HEK293 (cell line): ENCODE measurements around the gene OGFOD2.

Experiments used
- CTCF ChIA-PET: fragments of 350-600 bp; formaldehyde crosslinking; extraction: SDS; loops from one replicate; lab custom pipeline; 2021; ENCODE audit warnings: antibody characterized with exemption; lab: Yijun Ruan, JAX
- POLR2A ChIA-PET: fragments of 300-600 bp; formaldehyde crosslinking; extraction: SDS; loops from one replicate; lab custom pipeline; 2020; ENCODE audit warnings: antibody characterized with exemption, inconsistent platforms; lab: Yijun Ruan, JAX
- H3K27ac ChIP-seq: fragments of 200-500 bp; sonication (Bioruptor generic); 2 replicates; pipeline ENCODE4 v1.5.1; 2014; ENCODE audit warnings: low read depth, low read length, control low read depth, inconsistent platforms; ENCODE audit errors: extremely low read depth
- H3K36me3 ChIP-seq, 2 experiments: fragments of 200-500 bp in 1 of 2; sonication (Bioruptor generic) in 1 of 2; 1 replicate in 1 of 2; 2 replicates in 1 of 2; pipeline ENCODE4 v1.5.1; 2014 to 2017; ENCODE audit warnings: inconsistent platforms in 2 of 2, low read length in 2 of 2; ENCODE audit not compliant: control insufficient read depth in 2 of 2, insufficient read depth in 1 of 2
- H3K4me1 ChIP-seq: fragments of 200-500 bp; sonication (Bioruptor generic); 2 replicates; pipeline ENCODE4 v1.5.1; 2014; ENCODE audit warnings: mild to moderate bottlenecking, low read length, inconsistent platforms; ENCODE audit not compliant: control insufficient read depth, insufficient read depth
- H3K4me3 ChIP-seq: 2 replicates; pipeline ENCODE4 v1.5.1; 2011; ENCODE audit warnings: low read depth, mild to moderate bottlenecking, control low read depth, low read length, moderate library complexity
- H3K9me3 ChIP-seq: fragments of 200-500 bp; sonication (Bioruptor generic); 2 replicates; pipeline ENCODE4 v1.5.1; 2014; ENCODE audit warnings: low read depth, low read length, inconsistent platforms; ENCODE audit not compliant: control insufficient read depth, insufficient read depth
- EGR2 ChIP-seq: fragments of 450-650 bp; formaldehyde crosslinking; IDR thresholded peaks from 2 replicates; pipeline ENCODE4 v1.5.1; 2016; ENCODE audit warnings: low read depth, missing biosample characterization, missing genetic modification characterization
- FEZF1 ChIP-seq: fragments of 450-650 bp; formaldehyde crosslinking; IDR thresholded peaks from 2 replicates; pipeline ENCODE4 v1.5.1; 2016; ENCODE audit warnings: missing biosample characterization, missing genetic modification characterization
- GLIS1 ChIP-seq: fragments of 450-650 bp; formaldehyde crosslinking; IDR thresholded peaks from 2 replicates; pipeline ENCODE4 v1.5.1; 2016; ENCODE audit warnings: missing biosample characterization, missing genetic modification characterization
- ZBTB11 ChIP-seq: fragments of 450-650 bp; formaldehyde crosslinking; conservative IDR thresholded peaks from 2 replicates; pipeline ENCODE4 v1.5.1; 2016; ENCODE audit warnings: low read depth, missing biosample characterization, missing genetic modification characterization
- ZBTB17 ChIP-seq: fragments of 450-650 bp; formaldehyde crosslinking; IDR thresholded peaks from 2 replicates; pipeline ENCODE4 v1.5.1; 2016; ENCODE audit warnings: missing biosample characterization, missing genetic modification characterization
- ZIC2 ChIP-seq: fragments of 450-650 bp; formaldehyde crosslinking; IDR thresholded peaks from 2 replicates; pipeline ENCODE4 v1.5.1; 2016; ENCODE audit warnings: missing biosample characterization, missing genetic modification characterization
- ZNF121 ChIP-seq: fragments of 450-650 bp; formaldehyde crosslinking; IDR thresholded peaks from 2 replicates; pipeline ENCODE4 v1.5.1; 2016; ENCODE audit warnings: missing biosample characterization, missing genetic modification characterization
- ZNF169 ChIP-seq: fragments of 450-650 bp; formaldehyde crosslinking; IDR thresholded peaks from 2 replicates; pipeline ENCODE4 v1.5.1; 2016; ENCODE audit warnings: missing biosample characterization, missing genetic modification characterization
- ZNF184 ChIP-seq: fragments of 450-650 bp; IDR thresholded peaks from 2 replicates; pipeline ENCODE4 v1.5.1; 2018; ENCODE audit warnings: missing biosample characterization, mild to moderate bottlenecking, missing genetic modification characterization
- ZNF302 ChIP-seq: fragments of 450-650 bp; formaldehyde crosslinking; IDR thresholded peaks from 2 replicates; pipeline ENCODE4 v1.5.1; 2016; ENCODE audit warnings: missing biosample characterization, missing genetic modification characterization, low read depth
- ZNF341 ChIP-seq: fragments of 450-650 bp; formaldehyde crosslinking; IDR thresholded peaks from 2 replicates; pipeline ENCODE4; 2016; ENCODE audit warnings: low read depth, missing biosample characterization, missing genetic modification characterization
- ZNF501 ChIP-seq: fragments of 450-650 bp; formaldehyde crosslinking; IDR thresholded peaks from 2 replicates; pipeline ENCODE4 v1.5.1; 2016; ENCODE audit warnings: missing biosample characterization, missing genetic modification characterization
- ZNF600 ChIP-seq: fragments of 450-650 bp; formaldehyde crosslinking; IDR thresholded peaks from 2 replicates; pipeline ENCODE4 v1.5.1; 2016; ENCODE audit warnings: missing biosample characterization, missing genetic modification characterization
- ZNF677 ChIP-seq: fragments of 450-650 bp; IDR thresholded peaks from 2 replicates; pipeline ENCODE4 v1.5.0; 2018; ENCODE audit warnings: missing biosample characterization, mild to moderate bottlenecking, missing genetic modification characterization, moderate library complexity
- TF ChIP-seq, protein P1 (sequence below): fragments of 450-650 bp; formaldehyde crosslinking; IDR thresholded peaks from 2 replicates; pipeline ENCODE4 v1.5.1; 2017; ENCODE audit warnings: missing biosample characterization, missing genetic modification characterization
- TF ChIP-seq, protein P2 (sequence below): fragments of 450-650 bp; formaldehyde crosslinking; IDR thresholded peaks from 2 replicates; pipeline ENCODE4 v1.5.1; 2017; ENCODE audit warnings: missing biosample characterization, missing genetic modification characterization

OGFOD2 gene

GRCh38 chr12:122999986-123000420 lies 25.0 kb downstream of the OGFOD2 start:
- Histone ChIP-seq H3K36me3 (no peaks in the 10 kb centered on the region), H3K4me3 (no peak overlapping the region), H3K4me1 (no peaks in the 10 kb centered on the region), H3K27ac (no peak overlapping the region), H3K9me3 (no peaks in the 10 kb centered on the region)
- ChIA-PET CTCF (no interaction called here), POLR2A (interaction anchor here (0.5 kb wide), 1 partner anchor 781 kb away, joined by 4 read pairs; no protein-coding TSS in a partner anchor)
- TF ChIP-seq GLIS1 (tag by site-specific recombination) (peak; percentile 81), ZNF121 (tag by site-specific recombination) (0 out of 2 replicates have a peak, but pooled peaks have one; percentile 20), ZNF341 (peak; percentile 50; the same call in 1 of the 2 replicates), ZIC2 (peak; percentile 94), EGR2 (tag by site-specific recombination) (peak; percentile 35; the same call in 1 of the 2 replicates), ZBTB11 (tag by site-specific recombination) (no peak), ZNF600 (tag by site-specific recombination) (peak; percentile 35; the same call in 1 of the 2 replicates), ZNF501 (tag by site-specific recombination) (no peak)
- TF ChIP-seq, all 188 proteins: peak for 6

DNA sequence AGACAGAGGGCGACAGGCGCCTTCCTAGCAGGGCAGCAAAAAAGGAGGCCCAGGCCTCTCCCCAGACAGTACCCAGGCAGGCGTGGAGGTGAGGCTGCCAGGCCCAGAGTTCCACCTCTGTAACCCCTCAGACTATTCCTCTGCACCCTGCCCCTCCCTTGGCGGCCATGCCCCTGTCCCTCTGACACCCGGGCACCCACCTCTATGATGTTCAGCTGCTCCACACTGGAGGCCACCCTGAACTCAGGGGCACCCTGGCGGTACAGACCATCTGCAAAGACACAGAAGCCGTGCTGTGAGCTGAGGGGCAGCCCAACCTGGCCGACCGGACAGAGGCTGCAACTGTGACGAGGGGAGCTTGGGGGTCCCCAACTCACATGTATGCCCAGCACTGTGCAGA lies 25.5 kb downstream of the OGFOD2 start:
- Histone ChIP-seq H3K9me3 (no peaks in the 10 kb centered on the region), H3K4me3 (no peak overlapping the region), H3K36me3 (no peaks in the 10 kb centered on the region), H3K4me1 (no peaks in the 10 kb centered on the region)
- TF ChIP-seq EGR2 (tag by site-specific recombination) (no peak), ZBTB17 (tag by site-specific recombination) (no peak), ZNF184 (tag by site-specific recombination) (no peak), ZNF169 (tag by site-specific recombination) (no peak), ZNF302 (tag by site-specific recombination) (no peak), ZNF677 (tag by site-specific recombination) (no peak), FEZF1 (tag by site-specific recombination) (no peak)
- TF ChIP-seq, protein P1, sequence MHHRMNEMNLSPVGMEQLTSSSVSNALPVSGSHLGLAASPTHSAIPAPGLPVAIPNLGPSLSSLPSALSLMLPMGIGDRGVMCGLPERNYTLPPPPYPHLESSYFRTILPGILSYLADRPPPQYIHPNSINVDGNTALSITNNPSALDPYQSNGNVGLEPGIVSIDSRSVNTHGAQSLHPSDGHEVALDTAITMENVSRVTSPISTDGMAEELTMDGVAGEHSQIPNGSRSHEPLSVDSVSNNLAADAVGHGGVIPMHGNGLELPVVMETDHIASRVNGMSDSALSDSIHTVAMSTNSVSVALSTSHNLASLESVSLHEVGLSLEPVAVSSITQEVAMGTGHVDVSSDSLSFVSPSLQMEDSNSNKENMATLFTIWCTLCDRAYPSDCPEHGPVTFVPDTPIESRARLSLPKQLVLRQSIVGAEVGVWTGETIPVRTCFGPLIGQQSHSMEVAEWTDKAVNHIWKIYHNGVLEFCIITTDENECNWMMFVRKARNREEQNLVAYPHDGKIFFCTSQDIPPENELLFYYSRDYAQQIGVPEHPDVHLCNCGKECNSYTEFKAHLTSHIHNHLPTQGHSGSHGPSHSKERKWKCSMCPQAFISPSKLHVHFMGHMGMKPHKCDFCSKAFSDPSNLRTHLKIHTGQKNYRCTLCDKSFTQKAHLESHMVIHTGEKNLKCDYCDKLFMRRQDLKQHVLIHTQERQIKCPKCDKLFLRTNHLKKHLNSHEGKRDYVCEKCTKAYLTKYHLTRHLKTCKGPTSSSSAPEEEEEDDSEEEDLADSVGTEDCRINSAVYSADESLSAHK (tag by site-specific recombination) = no peak
- TF ChIP-seq, protein P2, sequence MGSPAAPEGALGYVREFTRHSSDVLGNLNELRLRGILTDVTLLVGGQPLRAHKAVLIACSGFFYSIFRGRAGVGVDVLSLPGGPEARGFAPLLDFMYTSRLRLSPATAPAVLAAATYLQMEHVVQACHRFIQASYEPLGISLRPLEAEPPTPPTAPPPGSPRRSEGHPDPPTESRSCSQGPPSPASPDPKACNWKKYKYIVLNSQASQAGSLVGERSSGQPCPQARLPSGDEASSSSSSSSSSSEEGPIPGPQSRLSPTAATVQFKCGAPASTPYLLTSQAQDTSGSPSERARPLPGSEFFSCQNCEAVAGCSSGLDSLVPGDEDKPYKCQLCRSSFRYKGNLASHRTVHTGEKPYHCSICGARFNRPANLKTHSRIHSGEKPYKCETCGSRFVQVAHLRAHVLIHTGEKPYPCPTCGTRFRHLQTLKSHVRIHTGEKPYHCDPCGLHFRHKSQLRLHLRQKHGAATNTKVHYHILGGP = no peak
- TF ChIP-seq, all 188 proteins: peak for 0
- ChIA-PET CTCF (no interaction called here), POLR2A (no interaction called here)
- no peak overlapping the region for H3K27ac ChIP-seq
